ENCODE data around the gene CTDSP2.

DNA sequence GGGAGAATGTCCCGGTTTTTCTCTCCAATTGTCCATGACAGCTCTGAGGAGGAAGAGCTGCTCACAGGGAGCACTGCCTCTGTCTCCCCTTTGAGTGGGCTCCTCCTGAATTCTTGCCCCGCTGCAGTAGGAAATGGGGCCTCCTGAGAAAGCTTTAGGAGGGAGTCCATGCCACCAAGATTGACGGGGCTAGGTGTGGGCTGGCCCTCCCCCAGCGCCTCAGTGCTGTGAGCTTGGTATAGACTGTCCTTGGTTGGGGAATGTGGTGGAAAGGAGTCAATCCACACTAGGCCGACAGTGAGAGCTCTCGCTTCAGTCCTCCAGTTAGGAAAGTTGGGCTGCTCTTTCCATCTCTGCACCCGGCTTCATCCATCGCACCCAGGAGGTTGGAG is 23.4 kb upstream of the CTDSP2 start:
- TF ChIP-seq CTCF (IDR thresholded peaks at IDR 0.05) (no peak), POLR2A (IDR thresholded peaks at IDR 0.05) (no peak), POLR2AphosphoS5 (IDR thresholded peaks at IDR 0.05) (no peak)
